Tibial nerve (tissue), 4 donors: ENCODE results near the gene GRK2. TPM values are rescaled to one million over a fixed set of nuclear protein-coding genes. Genes with fewer than 3 reads are reported as not detected.
"Not testable (repeated sequence)": the region's sequence is repeated elsewhere in the genome, so short reads cannot be mapped to it uniquely, and the experiment has no call there.

ENCODE experiments used
- DNase-seq, 2 donors: peaks; one replicate each; pipeline ENCODE4 v3.0.0-alpha.2; 2019; ENCODE audit warnings: low spot score in 2 of 2
- H3K27ac ChIP-seq, 4 donors: fragments of 200-600 bp; sonication (generic) in 3 of 4; one replicate each; pipeline ENCODE4 v1.5.1; 2017 to 2019; ENCODE audit warnings: mild to moderate bottlenecking in 1 of 4
- H3K27me3 ChIP-seq, 2 donors: fragments of 200-600 bp; sonication (generic) in 1 of 2; one replicate each; pipeline versions ENCODE4 v1.5.1 to v1.6.0; 2017 to 2019
- H3K36me3 ChIP-seq, 3 donors: fragments of 200-600 bp; sonication (generic); one replicate each; pipeline ENCODE4 v1.5.1; 2018 to 2019
- H3K4me1 ChIP-seq, 4 donors: fragments of 200-600 bp; sonication (generic) in 3 of 4; one replicate each; pipeline ENCODE4 v1.5.1; 2017 to 2019
- H3K4me3 ChIP-seq, 4 donors: fragments of 200-600 bp; sonication (generic) in 3 of 4; one replicate each; pipeline ENCODE4 v1.5.1; 2017 to 2019; ENCODE audit warnings: mild to moderate bottlenecking in 1 of 4, moderate library complexity in 1 of 4
- H3K9me3 ChIP-seq, 4 donors: fragments of 200-600 bp; sonication (generic) in 3 of 4; one replicate each; pipeline ENCODE4 v1.5.1; 2017 to 2019
- CTCF ChIP-seq, 5 experiments: fragments of 200-600 bp in 3 of 5; fragments of 450-650 bp in 2 of 5; sonication (generic) in 3 of 5; IDR thresholded peaks; one replicate each; pipeline ENCODE4 v1.5.1; 2016 to 2019; ENCODE audit warnings: antibody characterized with exemption in 5 of 5, mild to moderate bottlenecking in 3 of 5, moderate library complexity in 2 of 5
- EP300 ChIP-seq, 2 donors: sonication (generic); formaldehyde crosslinking; IDR thresholded peaks; one replicate each; pipeline ENCODE4 v1.6.1; 2017; ENCODE audit warnings: antibody characterized with exemption in 2 of 2, mild to moderate bottlenecking in 1 of 2
- POLR2A ChIP-seq, 2 donors: fragments of 450-650 bp; IDR thresholded peaks; one replicate each; pipeline ENCODE4 v1.6.1; 2017; ENCODE audit warnings: antibody characterized with exemption in 2 of 2, mild to moderate bottlenecking in 2 of 2, moderate library complexity in 2 of 2
- WGBS, 2 donors: methylation state at CpG; one replicate each; pipeline ENCODE4 v1.1.5; 2018; 5-methylcytosine and 5-hydroxymethylcytosine counted together
- total RNA-seq, 4 donors: library from RNA; depleted of rRNA; stranded (reverse); fragments of >200 nt; gene quantifications; one replicate each; pipeline ENCODE4 v1.1.0, GENCODE V29; 2016

Gene GRK2
- 100 to 1,000 TPM in 1 of 4 donors, 10 to 100 TPM in 3; 46.0 to 134 (median 65.4) TPM for total RNA-seq

- peaks cover 5 to 74% (median 59%) of the 10 kb centered on the region in 4 donors for H3K4me1 ChIP-seq
Observed at GRCh38 chr11:67266449-67267187, at the start of gene GRK2. Gene GRK2, plus strand, starts transcription at chr11:67266473. Its CDS starts 227 bp downstream, at chr11:67266700.

GRCh38 chr11:67227726-67228125, 38.5 kb upstream of the GRK2 start:
- Histone ChIP-seq H3K4me3 (no peak overlapping the region), H3K27me3 (no peaks in the 10 kb centered on the region), H3K27ac (no peak overlapping the region), H3K36me3 (peaks cover 2 to 91% (median 16%) of the 10 kb centered on the region in 3 donors), H3K9me3 (no peaks in the 10 kb centered on the region), H3K4me1 (no peaks in the 10 kb centered on the region)
- 89 to 92% methylated on average over 8 of the region's 8 CpGs for WGBS, 2 donors
- TF ChIP-seq EP300 (IDR thresholded peaks at IDR 0.05) (no peak), CTCF (IDR thresholded peaks at IDR 0.05) (no peak), POLR2A (IDR thresholded peaks at IDR 0.05) (no peak)
- no peak for DNase-seq

More at GRCh38 chr11:67266449-67267187, at the start of gene GRK2:
- Histone ChIP-seq H3K4me3 (peak within 1 kb of the TSS; percentile 76 to 99 (median 93)), H3K36me3 (peaks cover 0 to 4% (median 0%) of the 10 kb centered on the region in 3 donors), H3K9me3 (no peaks in the 10 kb centered on the region), H3K27ac (peak within 1 kb of the TSS; percentile 85 to 98 (median 94)), H3K27me3 (no peaks in the 10 kb centered on the region)
- DNase-seq: no peak
- WGBS, 2 donors: 1 to 2% methylated on average over 14 to 43 of the region's 103 CpGs
- no peak for TF ChIP-seq EP300 (IDR thresholded peaks at IDR 0.05)
- TF ChIP-seq CTCF (IDR thresholded peaks at IDR 0.05): no peak
- no peak for TF ChIP-seq POLR2A (IDR thresholded peaks at IDR 0.05)

- Histone ChIP-seq H3K9me3 (no peaks in the 10 kb centered on the region), H3K4me1 (no peaks in the 10 kb centered on the region), H3K27me3 (no peaks in the 10 kb centered on the region), H3K36me3 (peaks cover 2 to 87% (median 11%) of the 10 kb centered on the region in 3 donors), H3K4me3 (no peak overlapping the region), H3K27ac (no peak overlapping the region)
- DNase-seq: no peak
- 90 to 95% methylated on average over 3 of the region's 3 CpGs for WGBS, 2 donors
- no peak for TF ChIP-seq EP300 (IDR thresholded peaks at IDR 0.05)
- no peak for TF ChIP-seq POLR2A (IDR thresholded peaks at IDR 0.05)
- TF ChIP-seq CTCF (IDR thresholded peaks at IDR 0.05): no peak
Observed at GRCh38 chr11:67230406-67230805, 35.9 kb upstream of the GRK2 start.

- Histone ChIP-seq H3K27me3 (no peaks in the 10 kb centered on the region), H3K36me3 (peaks cover 2 to 84% (median 9%) of the 10 kb centered on the region in 3 donors), H3K9me3 (no peaks in the 10 kb centered on the region), H3K4me3 (no peak overlapping the region), H3K4me1 (no peaks in the 10 kb centered on the region), H3K27ac (no peak overlapping the region)
- DNase-seq: no peak
- TF ChIP-seq POLR2A (IDR thresholded peaks at IDR 0.05) (no peak), CTCF (IDR thresholded peaks at IDR 0.05) (no peak), EP300 (IDR thresholded peaks at IDR 0.05) (no peak)
- WGBS, 2 donors: 90 to 92% methylated on average over 1 of the region's 1 CpG
Observed at GRCh38 chr11:67230886-67231285, 35.4 kb upstream of the GRK2 start.

- Histone ChIP-seq H3K27me3 (no peaks in the 10 kb centered on the region), H3K36me3 (peaks cover 2 to 59% (median 9%) of the 10 kb centered on the region in 3 donors), H3K4me1 (peaks cover 0 to 8% (median 5%) of the 10 kb centered on the region in 4 donors), H3K27ac (no peak overlapping the region), H3K9me3 (no peaks in the 10 kb centered on the region), H3K4me3 (no peak overlapping the region)
- WGBS, 2 donors: 66 to 70% methylated on average over 7 of the region's 7 CpGs
- TF ChIP-seq EP300 (IDR thresholded peaks at IDR 0.05): no peak
- TF ChIP-seq POLR2A (IDR thresholded peaks at IDR 0.05): no peak
- no peak for TF ChIP-seq CTCF (IDR thresholded peaks at IDR 0.05)
- DNase-seq: no peak
Observed at GRCh38 chr11:67233584-67234190, 32.6 kb upstream of the GRK2 start.

- not testable (repeated sequence) for H3K4me3 ChIP-seq, H3K27me3 ChIP-seq, H3K27ac ChIP-seq, DNase-seq, H3K9me3 ChIP-seq
- H3K36me3 ChIP-seq: peaks cover under 1 to 50% (median 4%) of the 10 kb centered on the region in 3 donors
- H3K4me1 ChIP-seq: peaks cover 0 to 17% (median 12%) of the 10 kb centered on the region in 4 donors
- WGBS, 2 donors: 92 to 93% methylated on average over 8 of the region's 8 CpGs
Observed at GRCh38 chr11:67234571-67234970, 31.7 kb upstream of the GRK2 start.
